ENCODE measurements around the gene ADPGK.

- TF ChIP-seq EZH2 (IDR thresholded peaks at IDR 0.05; ENCODE audit: low read length, unreplicated experiment) (no peak), CTCF (conservative IDR thresholded peaks at IDR 0.05; ENCODE audit: low read depth, low read length) (no peak)
Observed at GRCh38 chr15:72766780-72767179, 16.8 kb downstream of the ADPGK start.

Measured in PC-3 (cell line).